Smooth muscle cell (in vitro differentiated cells): ENCODE results near the gene ADAMTSL2. TPM values are rescaled to one million over a fixed set of nuclear protein-coding genes. Genes with fewer than 3 reads are reported as not detected.

Source experiments
- DNase-seq: peaks from one replicate; lab custom pipeline; 2025; ENCODE audit not compliant: unreplicated experiment; lab: John Stamatoyannopoulos, UW
- H2AFZ ChIP-seq: fragments of 200-600 bp; sonication (generic); 2 replicates; pipeline ENCODE4 v1.6.0; 2016; ENCODE audit warnings: antibody characterized with exemption, low read depth, mild to moderate bottlenecking
- H3F3A ChIP-seq: fragments of 200-600 bp; sonication (generic); 2 replicates; pipeline ENCODE4 v1.6.0; 2017; ENCODE audit warnings: antibody characterized with exemption, low read depth
- H3K27ac ChIP-seq: fragments of 200-600 bp; sonication (generic); 2 replicates; pipeline ENCODE4 v1.5.1; 2016; ENCODE audit warnings: low read depth, mild to moderate bottlenecking
- H3K27me3 ChIP-seq: fragments of 200-600 bp; sonication (generic); 2 replicates; pipeline ENCODE4 v1.6.1; 2016; ENCODE audit warnings: low read depth, mild to moderate bottlenecking
- H3K36me3 ChIP-seq: fragments of 200-600 bp; sonication (generic); 2 replicates; pipeline ENCODE4 v1.5.1; 2016; ENCODE audit warnings: low read depth
- H3K4me1 ChIP-seq: fragments of 200-600 bp; sonication (generic); 2 replicates; pipeline ENCODE4 v1.5.1; 2016; ENCODE audit warnings: low read depth
- H3K4me2 ChIP-seq: fragments of 200-600 bp; sonication (generic); 2 replicates; pipeline ENCODE4 v1.6.0; 2016; ENCODE audit warnings: mild to moderate bottlenecking
- H3K4me3 ChIP-seq: fragments of 200-600 bp; sonication (generic); 2 replicates; pipeline ENCODE4 v1.5.1; 2016; ENCODE audit warnings: mild to moderate bottlenecking
- H3K79me2 ChIP-seq: fragments of 200-600 bp; sonication (generic); 2 replicates; pipeline ENCODE4 v1.6.0; 2016; ENCODE audit warnings: low read depth, mild to moderate bottlenecking
- H3K9ac ChIP-seq: fragments of 200-600 bp; sonication (generic); 2 replicates; pipeline ENCODE4 v1.6.0; 2016; ENCODE audit warnings: low read depth
- H3K9me3 ChIP-seq: fragments of 200-600 bp; sonication (generic); replicated peaks from 2 replicates; pipeline ENCODE4 v1.5.1; 2016; ENCODE audit warnings: low read depth
- H4K20me1 ChIP-seq: fragments of 200-600 bp; sonication (generic); 2 replicates; pipeline ENCODE4 v1.6.0; 2016; ENCODE audit warnings: low read depth
- WGBS: methylation state at CpG from one replicate; pipeline ENCODE4 v1.1.7; 2016; ENCODE audit warnings: low lambda C conversion rate; 5-methylcytosine and 5-hydroxymethylcytosine counted together
- polyA plus RNA-seq: library from polyadenylated mRNA; unstranded; fragments of >200 nt; fragmentation: Nextera tagmentation; extraction: Ambion mirVana; gene quantifications from 2 replicates; pipeline ENCODE4 v1.2.1, GENCODE V29; 2016
- total RNA-seq: library from RNA; depleted of rRNA; stranded (reverse); fragments of >200 nt; gene quantifications from 2 replicates; pipeline ENCODE4 v1.2.3, GENCODE V29; 2014
- TF ChIP-seq, protein P1 (sequence below): fragments of 200-600 bp; sonication (generic); IDR thresholded peaks from 2 replicates; pipeline ENCODE4 v1.5.1; 2017; ENCODE audit warnings: borderline replicate concordance, mild to moderate bottlenecking, antibody characterized with exemption; ENCODE audit not compliant: insufficient read depth, poor library complexity, severe bottlenecking

ADAMTSL2 gene
- total and polyA plus RNA-seq, 2 experiments from 2014 or later: 8.1 to 10.5 TPM

- Histone ChIP-seq H3K9me3 (no peaks in the 10 kb centered on the region), H3K27ac (no peak overlapping the region), H3K4me3 (no peak overlapping the region), H2AFZ (no peak overlapping the region), H3K79me2 (no peaks in the 10 kb centered on the region), H3K4me2 (no peak overlapping the region), H3K9ac (no peak overlapping the region), H3K36me3 (no peaks in the 10 kb centered on the region), H4K20me1 (no peaks in the 10 kb centered on the region), H3F3A (no peaks in the 10 kb centered on the region), H3K4me1 (no peaks in the 10 kb centered on the region), H3K27me3 (no peaks in the 10 kb centered on the region)
- TF ChIP-seq, protein P1, sequence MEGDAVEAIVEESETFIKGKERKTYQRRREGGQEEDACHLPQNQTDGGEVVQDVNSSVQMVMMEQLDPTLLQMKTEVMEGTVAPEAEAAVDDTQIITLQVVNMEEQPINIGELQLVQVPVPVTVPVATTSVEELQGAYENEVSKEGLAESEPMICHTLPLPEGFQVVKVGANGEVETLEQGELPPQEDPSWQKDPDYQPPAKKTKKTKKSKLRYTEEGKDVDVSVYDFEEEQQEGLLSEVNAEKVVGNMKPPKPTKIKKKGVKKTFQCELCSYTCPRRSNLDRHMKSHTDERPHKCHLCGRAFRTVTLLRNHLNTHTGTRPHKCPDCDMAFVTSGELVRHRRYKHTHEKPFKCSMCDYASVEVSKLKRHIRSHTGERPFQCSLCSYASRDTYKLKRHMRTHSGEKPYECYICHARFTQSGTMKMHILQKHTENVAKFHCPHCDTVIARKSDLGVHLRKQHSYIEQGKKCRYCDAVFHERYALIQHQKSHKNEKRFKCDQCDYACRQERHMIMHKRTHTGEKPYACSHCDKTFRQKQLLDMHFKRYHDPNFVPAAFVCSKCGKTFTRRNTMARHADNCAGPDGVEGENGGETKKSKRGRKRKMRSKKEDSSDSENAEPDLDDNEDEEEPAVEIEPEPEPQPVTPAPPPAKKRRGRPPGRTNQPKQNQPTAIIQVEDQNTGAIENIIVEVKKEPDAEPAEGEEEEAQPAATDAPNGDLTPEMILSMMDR: no peak
- 86% methylated on average over 16 of the region's 16 CpGs for WGBS
- DNase-seq: no peak
These were observed 9.4 kb downstream of the ADAMTSL2 start for GRCh38 chr9:133543772-133544467.

GRCh38 chr9:133545494-133546286 is 11.2 kb downstream of the ADAMTSL2 start:
- Histone ChIP-seq H3K27me3 (no peaks in the 10 kb centered on the region), H3K4me2 (no peak overlapping the region), H2AFZ (no peak overlapping the region), H3K79me2 (no peaks in the 10 kb centered on the region), H3K36me3 (no peaks in the 10 kb centered on the region), H4K20me1 (no peaks in the 10 kb centered on the region), H3K9ac (no peak overlapping the region), H3K4me1 (no peaks in the 10 kb centered on the region), H3K27ac (no peak overlapping the region), H3F3A (no peaks in the 10 kb centered on the region), H3K4me3 (no peak overlapping the region), H3K9me3 (no peaks in the 10 kb centered on the region)
- 70% methylated on average over 25 of the region's 25 CpGs for WGBS
- no peak for DNase-seq
- TF ChIP-seq, protein P1: no peak

DNA sequence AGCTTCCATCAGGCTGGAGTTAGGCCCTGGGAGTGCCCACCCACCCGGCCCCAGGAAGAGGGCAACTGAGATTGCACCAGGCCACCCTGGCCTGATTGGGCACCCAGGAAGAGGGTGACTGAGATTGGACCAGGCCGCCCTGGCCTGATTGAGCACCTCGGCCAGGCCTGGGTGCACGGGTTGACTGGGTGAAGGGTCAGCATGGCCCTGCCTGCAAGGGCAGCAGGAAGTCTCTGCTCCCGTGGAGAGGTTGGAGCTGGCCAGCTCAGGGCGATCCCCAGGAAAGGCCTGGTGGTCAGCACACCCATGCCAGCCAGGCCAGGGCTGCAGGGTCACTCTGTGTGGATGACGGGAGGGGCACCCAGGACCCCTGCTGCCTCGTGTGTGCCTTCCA is 11.8 kb downstream of the ADAMTSL2 start:
- no peak overlapping the region for H3K4me3 ChIP-seq
- H3K27me3 ChIP-seq: no peaks in the 10 kb centered on the region
- H2AFZ ChIP-seq: no peak overlapping the region
- no peak overlapping the region for H3K4me2 ChIP-seq
- no peak for DNase-seq
- H3K9me3 ChIP-seq: no peaks in the 10 kb centered on the region
- no peak overlapping the region for H3K9ac ChIP-seq
- no peaks in the 10 kb centered on the region for H3K36me3 ChIP-seq
- WGBS: 76% methylated on average over 8 of the region's 8 CpGs
- TF ChIP-seq, protein P1: no peak
- no peak overlapping the region for H3K27ac ChIP-seq
- H4K20me1 ChIP-seq: no peaks in the 10 kb centered on the region
- H3K79me2 ChIP-seq: no peaks in the 10 kb centered on the region
- no peaks in the 10 kb centered on the region for H3F3A ChIP-seq
- no peaks in the 10 kb centered on the region for H3K4me1 ChIP-seq

DNA sequence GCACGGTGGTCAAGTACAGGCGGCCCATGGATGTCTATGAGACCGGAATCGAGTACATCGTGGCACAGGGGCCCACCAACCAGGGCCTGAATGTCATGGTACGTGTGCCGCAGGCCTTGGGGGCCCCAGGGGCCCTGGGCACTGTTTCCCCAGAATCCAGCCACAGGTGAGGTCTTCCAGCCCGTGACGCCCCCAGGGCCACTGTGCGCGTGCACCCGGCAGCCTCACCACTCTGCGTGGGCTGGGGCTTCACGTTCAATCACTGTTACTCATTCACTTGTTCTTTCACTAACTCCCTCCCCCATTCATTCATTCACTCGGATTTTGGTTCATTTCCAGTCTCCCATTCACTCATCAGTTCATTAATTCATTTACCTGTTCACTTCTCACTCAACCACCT is 12.6 kb downstream of the ADAMTSL2 start:
- Histone ChIP-seq H3K36me3 (no peaks in the 10 kb centered on the region), H3K4me3 (no peak overlapping the region), H4K20me1 (no peaks in the 10 kb centered on the region), H2AFZ (no peak overlapping the region), H3K9ac (no peak overlapping the region), H3K9me3 (no peaks in the 10 kb centered on the region), H3F3A (no peaks in the 10 kb centered on the region), H3K4me1 (no peaks in the 10 kb centered on the region), H3K27ac (no peak overlapping the region), H3K79me2 (no peaks in the 10 kb centered on the region), H3K4me2 (no peak overlapping the region), H3K27me3 (no peaks in the 10 kb centered on the region)
- WGBS: 91% methylated on average over 15 of the region's 15 CpGs
- DNase-seq: no peak
- TF ChIP-seq, protein P1: no peak
